ENCODE measurements around the gene IP6K3.

Gene IP6K3

GRCh38 chr6:33758815-33759216 lies 12.1 kb upstream of the IP6K3 start:
- no peak for FAIRE-seq

GRCh38 chr6:33757906-33758305 lies 11.2 kb upstream of the IP6K3 start:
- no peak for FAIRE-seq

GRCh38 chr6:33757113-33757512 lies 10.4 kb upstream of the IP6K3 start:
- FAIRE-seq = no peak

- no peak for FAIRE-seq
These were observed 9.7 kb upstream of the IP6K3 start for GRCh38 chr6:33756211-33756954.

GRCh38 chr6:33755070-33755869 lies 8.6 kb upstream of the IP6K3 start:
- no peak for FAIRE-seq

- FAIRE-seq = no peak
These were observed 7.5 kb upstream of the IP6K3 start for GRCh38 chr6:33754222-33754621.

- FAIRE-seq = no peak
These were observed 5.9 kb upstream of the IP6K3 start for GRCh38 chr6:33752646-33753015.

GRCh38 chr6:33751771-33752645 lies 5.3 kb upstream of the IP6K3 start:
- FAIRE-seq = no peak

GRCh38 chr6:33750244-33750991 lies 3.7 kb upstream of the IP6K3 start:
- no peak for FAIRE-seq

- FAIRE-seq = no peak
These were observed 2.7 kb upstream of the IP6K3 start for GRCh38 chr6:33749401-33749800.

- FAIRE-seq = no peak
These were observed 2.1 kb upstream of the IP6K3 start for GRCh38 chr6:33748841-33749240.

GRCh38 chr6:33747823-33748222 lies 1.1 kb upstream of the IP6K3 start:
- FAIRE-seq = no peak

GRCh38 chr6:33746036-33746600 lies 587 bp downstream of the IP6K3 start:
- no peak for FAIRE-seq

GRCh38 chr6:33745548-33745947 lies 1.2 kb downstream of the IP6K3 start:
- no peak for FAIRE-seq

- FAIRE-seq = no peak
These were observed 1.7 kb downstream of the IP6K3 start for GRCh38 chr6:33744895-33745546.

- no peak for FAIRE-seq
These were observed 2.5 kb downstream of the IP6K3 start for GRCh38 chr6:33744001-33744848.

GRCh38 chr6:33742837-33743236 lies 3.9 kb downstream of the IP6K3 start:
- FAIRE-seq = no peak

GRCh38 chr6:33742092-33742491 lies 4.6 kb downstream of the IP6K3 start:
- FAIRE-seq = no peak

GRCh38 chr6:33740794-33741193 lies 5.9 kb downstream of the IP6K3 start:
- no peak for FAIRE-seq

- FAIRE-seq = no peak
These were observed 6.5 kb downstream of the IP6K3 start for GRCh38 chr6:33740204-33740608.

GRCh38 chr6:33739571-33739970 lies 7.1 kb downstream of the IP6K3 start:
- FAIRE-seq = no peak

Measured in colon (tissue), 2 donors.